HG03378 (cell line): Measurements from ENCODE around the gene SP140.

Source experiments
- ATAC-seq: cut with Tn5 transposase; IDR thresholded peaks from one replicate; pipeline ENCODE4 v1.9.1; 2021; ENCODE audit warnings: mild to moderate bottlenecking, moderate library complexity; ENCODE audit not compliant: unreplicated experiment

The SP140 gene

GRCh38 chr2:230360028-230360427 is 134.5 kb downstream of the SP140 start:
- ATAC-seq: no peak

GRCh38 chr2:230362030-230362691 is 136.6 kb downstream of the SP140 start:
- no peak for ATAC-seq
